ENCODE data around the gene PROSER2. TPM values are rescaled to one million over a fixed set of nuclear protein-coding genes. Genes with fewer than 3 reads are reported as not detected.

PROSER2 gene, protein sequence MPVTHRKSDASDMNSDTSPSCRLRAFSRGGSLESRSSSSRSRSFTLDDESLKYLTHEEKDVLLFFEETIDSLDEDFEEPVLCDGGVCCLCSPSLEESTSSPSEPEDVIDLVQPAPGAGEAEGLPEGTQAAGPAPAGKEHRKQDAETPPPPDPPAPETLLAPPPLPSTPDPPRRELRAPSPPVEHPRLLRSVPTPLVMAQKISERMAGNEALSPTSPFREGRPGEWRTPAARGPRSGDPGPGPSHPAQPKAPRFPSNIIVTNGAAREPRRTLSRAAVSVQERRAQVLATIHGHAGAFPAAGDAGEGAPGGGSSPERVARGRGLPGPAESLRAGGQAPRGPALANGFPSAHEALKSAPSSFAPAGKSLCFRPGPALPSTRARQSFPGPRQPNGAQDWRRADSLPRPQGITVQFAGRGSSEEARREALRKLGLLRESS
- 47.6 and 58.8 TPM in 2 replicates for total RNA-seq

DNA sequence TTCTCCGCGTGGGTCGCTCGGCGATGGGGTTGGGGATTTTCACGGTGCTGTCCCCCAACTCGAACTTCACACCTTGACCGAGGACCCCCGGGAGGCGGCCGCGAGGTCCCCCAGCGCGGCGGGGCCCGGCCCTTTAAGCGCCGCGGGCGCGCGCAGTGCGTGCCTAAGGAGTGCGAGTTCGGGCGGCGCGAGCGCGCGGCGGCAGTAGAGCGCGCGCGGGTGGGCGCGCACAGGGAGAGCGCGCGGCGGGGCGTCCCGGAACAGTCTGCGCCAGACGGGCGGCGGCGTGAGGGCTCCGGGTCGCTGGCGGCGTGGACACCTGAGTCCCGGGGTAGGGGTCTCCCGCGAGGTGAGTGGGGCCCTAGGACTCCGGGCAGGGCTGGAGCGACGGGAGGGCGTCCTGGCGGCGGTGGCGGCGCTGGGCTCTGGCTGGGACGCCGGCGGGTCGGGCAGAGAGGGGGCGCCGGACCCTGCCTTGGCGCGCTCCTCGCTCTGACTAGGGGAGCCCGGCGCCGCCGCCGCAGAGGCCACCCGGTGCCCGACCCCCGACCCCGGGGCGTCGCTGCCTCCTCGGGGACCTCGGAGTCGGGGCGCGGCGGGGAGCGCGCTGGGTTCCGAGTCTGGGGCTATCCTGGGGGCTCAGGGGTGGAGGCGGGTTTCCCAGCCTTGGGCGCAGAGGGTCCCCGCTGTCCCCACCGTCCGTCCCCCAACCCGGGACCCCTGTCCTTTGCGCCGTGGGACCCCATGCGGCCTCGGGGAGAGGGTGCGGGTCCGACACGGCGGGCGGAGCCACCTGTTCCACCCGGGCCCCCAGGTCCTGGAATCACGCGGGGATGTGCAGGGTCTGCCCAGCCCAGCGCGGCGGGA is at the start of gene PROSER2:
TSS of gene PROSER2 (plus strand) at position 235 of the 867 bp plus-strand sequence. CDS start 28,722 bp downstream, outside the sequence.
- Histone ChIP-seq H3K27me3 (ENCODE audit: control insufficient read depth, insufficient read depth, low read length) (no peaks in the 10 kb centered on the region), H3K36me3 (ENCODE audit: control insufficient read depth, insufficient read depth, low read length) (no peaks in the 10 kb centered on the region), H3K4me3 (ENCODE audit: low read depth, low read length) (peak within 1 kb of the TSS; percentile 96)
- TF ChIP-seq, protein P1, sequence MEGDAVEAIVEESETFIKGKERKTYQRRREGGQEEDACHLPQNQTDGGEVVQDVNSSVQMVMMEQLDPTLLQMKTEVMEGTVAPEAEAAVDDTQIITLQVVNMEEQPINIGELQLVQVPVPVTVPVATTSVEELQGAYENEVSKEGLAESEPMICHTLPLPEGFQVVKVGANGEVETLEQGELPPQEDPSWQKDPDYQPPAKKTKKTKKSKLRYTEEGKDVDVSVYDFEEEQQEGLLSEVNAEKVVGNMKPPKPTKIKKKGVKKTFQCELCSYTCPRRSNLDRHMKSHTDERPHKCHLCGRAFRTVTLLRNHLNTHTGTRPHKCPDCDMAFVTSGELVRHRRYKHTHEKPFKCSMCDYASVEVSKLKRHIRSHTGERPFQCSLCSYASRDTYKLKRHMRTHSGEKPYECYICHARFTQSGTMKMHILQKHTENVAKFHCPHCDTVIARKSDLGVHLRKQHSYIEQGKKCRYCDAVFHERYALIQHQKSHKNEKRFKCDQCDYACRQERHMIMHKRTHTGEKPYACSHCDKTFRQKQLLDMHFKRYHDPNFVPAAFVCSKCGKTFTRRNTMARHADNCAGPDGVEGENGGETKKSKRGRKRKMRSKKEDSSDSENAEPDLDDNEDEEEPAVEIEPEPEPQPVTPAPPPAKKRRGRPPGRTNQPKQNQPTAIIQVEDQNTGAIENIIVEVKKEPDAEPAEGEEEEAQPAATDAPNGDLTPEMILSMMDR (IDR thresholded peaks at IDR 0.05; ENCODE audit: insufficient read depth, low read length, poor library complexity, severe bottlenecking) = no peak
- DNase-seq (ENCODE audit: low read depth) = no peak

GRCh38 chr10:11773761-11774441 is 49.3 kb upstream of the PROSER2 start:
- DNase-seq (ENCODE audit: low read depth) = no peak
- TF ChIP-seq, protein P1 (IDR thresholded peaks at IDR 0.05; ENCODE audit: insufficient read depth, low read length, poor library complexity, severe bottlenecking) = no peak
- H3K4me3 ChIP-seq (ENCODE audit: low read depth, low read length) = no peak overlapping the region
- H3K36me3 ChIP-seq (ENCODE audit: control insufficient read depth, insufficient read depth, low read length) = no peaks in the 10 kb centered on the region
- H3K27me3 ChIP-seq (ENCODE audit: control insufficient read depth, insufficient read depth, low read length) = peaks cover 7% of the 10 kb centered on the region

DNA sequence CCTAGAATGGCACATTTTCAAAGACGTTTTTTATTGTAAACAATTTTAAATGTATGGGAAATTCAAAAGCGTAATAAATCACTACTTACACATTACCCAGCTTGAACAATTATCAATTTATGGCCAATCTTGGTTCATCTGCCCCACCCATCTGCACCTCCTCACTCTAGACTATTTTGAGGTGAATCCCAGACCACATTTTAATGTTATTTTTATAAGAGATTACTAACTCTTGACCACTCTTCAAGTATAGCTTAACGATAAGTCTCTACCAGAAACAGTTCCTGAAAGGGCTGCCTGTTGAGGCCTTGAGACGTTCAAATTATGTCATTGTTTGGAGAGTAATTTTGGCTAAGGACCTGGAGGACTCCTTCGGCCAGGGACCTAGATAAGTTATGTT is 47.7 kb upstream of the PROSER2 start:
- peaks cover 7% of the 10 kb centered on the region for H3K27me3 ChIP-seq (ENCODE audit: control insufficient read depth, insufficient read depth, low read length)
- TF ChIP-seq, protein P1 (IDR thresholded peaks at IDR 0.05; ENCODE audit: insufficient read depth, low read length, poor library complexity, severe bottlenecking) = no peak
- DNase-seq (ENCODE audit: low read depth) = no peak
- H3K36me3 ChIP-seq (ENCODE audit: control insufficient read depth, insufficient read depth, low read length) = no peaks in the 10 kb centered on the region
- H3K4me3 ChIP-seq (ENCODE audit: low read depth, low read length) = no peak overlapping the region

DNA sequence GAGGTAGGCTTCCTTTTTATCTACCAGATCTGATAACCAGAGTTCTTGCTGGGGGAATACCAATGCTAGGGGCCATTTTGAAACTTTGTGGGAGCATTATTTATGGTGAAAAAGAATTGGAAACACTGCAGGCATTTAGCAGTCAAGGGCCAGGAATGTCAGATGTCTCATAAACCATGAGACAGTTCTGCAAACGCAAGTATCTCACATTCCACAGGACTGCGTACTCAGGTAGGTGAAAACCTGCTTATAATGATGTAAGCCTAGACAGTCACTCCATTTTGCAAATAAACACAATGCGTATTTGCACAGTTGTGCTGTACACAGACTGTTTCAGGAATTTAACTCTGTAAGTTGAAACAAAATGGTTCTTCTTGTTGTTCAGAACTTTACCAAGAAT is 47.1 kb upstream of the PROSER2 start:
- Histone ChIP-seq H3K4me3 (ENCODE audit: low read depth, low read length) (no peak overlapping the region), H3K27me3 (ENCODE audit: control insufficient read depth, insufficient read depth, low read length) (peaks cover 7% of the 10 kb centered on the region), H3K36me3 (ENCODE audit: control insufficient read depth, insufficient read depth, low read length) (no peaks in the 10 kb centered on the region)
- no peak for DNase-seq (ENCODE audit: low read depth)
- TF ChIP-seq, protein P1 (IDR thresholded peaks at IDR 0.05; ENCODE audit: insufficient read depth, low read length, poor library complexity, severe bottlenecking) = no peak

GRCh38 chr10:11781114-11781513 is 42.0 kb upstream of the PROSER2 start:
- Histone ChIP-seq H3K36me3 (ENCODE audit: control insufficient read depth, insufficient read depth, low read length) (no peaks in the 10 kb centered on the region), H3K27me3 (ENCODE audit: control insufficient read depth, insufficient read depth, low read length) (no peaks in the 10 kb centered on the region), H3K4me3 (ENCODE audit: low read depth, low read length) (no peak overlapping the region)
- TF ChIP-seq, protein P1 (IDR thresholded peaks at IDR 0.05; ENCODE audit: insufficient read depth, low read length, poor library complexity, severe bottlenecking) = no peak
- no peak for DNase-seq (ENCODE audit: low read depth)

Data from kidney epithelial cell (primary cell).